HG03575 (cell line): ENCODE measurements around the gene RPN2.

Experiments
- ATAC-seq: cut with Tn5 transposase; IDR thresholded peaks from one replicate; pipeline ENCODE4 v1.9.1; 2021; ENCODE audit not compliant: unreplicated experiment, insufficient number of reproducible peaks, low FRiP score; ENCODE audit errors: extremely low read depth

Gene RPN2

DNA sequence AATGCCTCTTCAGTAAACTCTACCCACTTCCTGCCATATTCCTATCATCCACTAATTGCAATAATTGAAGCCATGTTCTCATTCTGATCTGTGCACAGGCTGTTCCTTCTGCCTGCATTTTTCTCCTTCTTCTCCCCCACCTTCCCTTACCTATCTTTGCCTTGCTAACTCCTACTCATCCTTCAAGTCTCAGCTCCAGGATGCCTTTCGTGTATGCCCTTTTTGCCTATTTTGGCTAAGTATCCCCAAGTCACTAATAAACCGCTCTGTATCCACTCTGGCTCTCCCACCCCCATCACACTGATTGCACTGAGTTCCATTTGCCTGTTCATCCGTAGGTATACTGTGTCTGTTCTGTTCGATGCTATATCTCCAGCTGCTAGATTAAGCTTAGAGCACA, 6.3 kb upstream of the RPN2 start:
- ATAC-seq: no peak

- ATAC-seq: no peak
Observed at GRCh38 chr20:37179683-37180524, 774 bp downstream of the RPN2 start.

DNA sequence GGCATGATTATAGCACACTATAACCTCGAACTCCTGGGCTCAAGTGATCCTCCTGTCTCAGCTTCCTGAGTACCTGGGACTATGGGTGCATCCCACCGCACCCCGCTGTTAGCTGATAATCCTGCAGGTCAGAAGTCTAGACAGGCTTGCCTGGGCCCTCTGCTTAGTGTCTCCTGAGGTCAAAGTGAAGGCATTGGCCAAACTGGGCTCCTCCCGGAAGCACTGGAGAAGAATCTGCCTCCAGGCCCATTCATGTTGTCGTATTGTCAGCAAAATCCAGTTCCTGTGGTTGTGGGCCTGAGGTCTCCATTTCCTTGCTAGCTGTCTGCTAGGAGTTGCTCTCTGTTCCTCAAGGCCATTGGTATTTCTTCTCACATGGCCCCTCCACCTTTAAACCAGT, 6.6 kb downstream of the RPN2 start:
- no peak for ATAC-seq

DNA sequence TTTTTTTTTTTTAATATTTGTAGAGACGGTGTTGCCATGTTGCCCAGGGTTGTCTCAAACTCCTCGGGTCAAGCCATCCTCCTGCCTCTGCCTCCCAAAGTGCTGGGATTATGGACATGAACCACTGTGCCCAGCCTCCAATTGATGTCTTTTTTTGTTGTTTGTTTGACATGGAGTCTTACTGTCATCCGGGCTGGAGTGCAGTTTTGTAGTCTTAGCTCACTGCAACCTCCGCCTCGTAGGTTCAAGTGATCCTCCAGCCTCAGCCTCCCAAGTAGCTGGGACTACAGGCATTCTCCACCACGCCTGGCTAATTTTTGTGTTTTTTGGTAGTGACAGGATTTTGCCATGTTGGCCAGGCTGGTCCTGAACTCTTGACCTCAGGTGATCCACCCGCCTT, 9.7 kb downstream of the RPN2 start:
- no peak for ATAC-seq

- no peak for ATAC-seq
Observed at GRCh38 chr20:37189416-37190016, 10.4 kb downstream of the RPN2 start.

GRCh38 chr20:37190354-37191112, 11.4 kb downstream of the RPN2 start:
- ATAC-seq: no peak

DNA sequence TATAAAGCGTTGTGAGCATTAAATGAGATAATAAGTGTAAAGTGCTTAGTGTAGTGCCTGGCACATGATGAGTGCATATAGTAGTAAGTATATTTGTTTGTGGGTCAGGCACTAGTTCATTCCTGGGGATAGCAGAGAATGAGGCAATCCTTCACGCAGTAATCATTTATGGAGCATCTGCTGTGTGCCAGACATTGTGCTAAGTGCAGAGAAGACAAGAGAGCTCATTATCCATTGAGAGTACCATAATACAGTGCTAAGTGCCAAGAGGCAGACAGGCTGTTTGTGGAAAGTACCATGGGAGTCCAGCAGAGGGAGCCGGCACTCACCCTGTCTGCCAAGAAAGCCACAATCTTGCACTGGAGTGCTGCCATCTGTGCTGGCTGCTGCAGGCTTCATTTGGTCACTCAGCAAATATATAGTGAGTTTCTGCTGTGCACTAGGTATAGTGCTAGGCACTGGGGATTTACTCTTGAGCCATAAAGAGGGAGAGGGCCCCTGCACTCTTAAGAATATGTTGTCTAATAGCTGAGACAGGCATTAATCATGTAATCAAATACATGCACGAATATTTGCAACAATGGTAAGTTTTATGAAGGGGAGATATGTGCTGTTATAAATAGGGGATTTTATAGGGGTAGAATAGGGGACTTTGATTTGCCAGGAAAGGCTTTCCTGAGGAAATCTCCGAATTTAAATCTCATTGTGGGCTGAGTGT, 13.2 kb downstream of the RPN2 start:
- no peak for ATAC-seq

DNA sequence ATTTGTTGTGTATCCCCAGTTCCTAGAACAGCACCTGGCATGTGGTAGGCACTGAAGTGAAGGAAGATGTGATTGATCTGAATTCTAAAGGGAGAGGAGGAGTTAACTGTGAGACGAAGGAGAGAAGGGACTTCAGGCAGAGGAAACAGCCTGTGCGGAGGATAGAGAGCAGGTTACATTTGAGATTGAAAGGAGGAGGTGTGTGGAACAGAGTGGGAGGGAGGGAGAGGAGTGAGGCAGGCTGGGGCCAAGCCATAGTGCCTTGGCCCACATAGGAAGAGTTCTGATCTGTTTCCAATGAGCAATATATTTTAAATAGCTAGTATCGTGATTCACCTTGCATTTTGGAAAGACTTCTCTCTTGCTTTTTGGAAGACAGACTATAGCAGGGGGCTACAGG, 14.1 kb downstream of the RPN2 start:
- no peak for ATAC-seq

GRCh38 chr20:37193821-37194220, 14.7 kb downstream of the RPN2 start:
- no peak for ATAC-seq

DNA sequence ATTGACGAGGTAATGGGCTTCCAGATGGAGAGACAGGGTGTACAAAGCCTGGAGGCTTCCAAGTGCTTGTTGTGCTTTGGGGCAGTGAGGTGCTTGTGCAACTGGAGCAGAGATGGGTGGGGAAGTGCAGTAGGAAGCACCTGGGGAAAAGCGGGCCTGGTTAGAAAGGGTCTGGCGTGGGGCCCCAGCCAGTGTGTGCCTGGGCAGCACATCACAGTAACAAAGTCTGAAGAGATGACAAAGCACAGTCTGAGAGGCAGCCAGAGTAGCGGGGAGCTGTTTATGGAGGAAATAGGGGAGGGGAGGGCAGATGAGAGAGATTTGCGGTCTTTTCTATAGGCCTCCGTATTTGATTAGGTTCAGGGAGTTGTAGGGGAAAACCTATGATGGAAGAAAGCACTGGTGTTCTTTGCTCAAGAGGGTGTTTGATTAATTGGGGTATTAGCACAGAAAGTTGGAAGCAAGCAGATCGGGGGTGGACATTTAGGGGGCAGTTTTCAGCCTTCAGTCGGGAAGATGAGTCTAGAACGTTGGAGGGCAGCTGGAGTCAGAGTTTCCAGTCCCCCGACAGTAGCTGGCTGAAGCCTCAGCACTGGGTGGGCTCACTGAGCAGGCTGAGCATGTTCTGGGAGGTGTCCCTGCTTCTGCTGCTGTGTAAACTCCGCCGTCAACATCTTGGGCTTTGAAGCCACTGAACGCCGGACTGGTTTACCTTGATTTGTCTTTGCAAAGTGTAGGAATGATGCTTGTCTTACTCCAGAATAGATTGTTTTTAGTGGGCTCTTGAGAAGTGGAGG, 15.7 kb downstream of the RPN2 start:
- ATAC-seq: no peak

GRCh38 chr20:37198932-37199660, 20.0 kb downstream of the RPN2 start:
- ATAC-seq: no peak

DNA sequence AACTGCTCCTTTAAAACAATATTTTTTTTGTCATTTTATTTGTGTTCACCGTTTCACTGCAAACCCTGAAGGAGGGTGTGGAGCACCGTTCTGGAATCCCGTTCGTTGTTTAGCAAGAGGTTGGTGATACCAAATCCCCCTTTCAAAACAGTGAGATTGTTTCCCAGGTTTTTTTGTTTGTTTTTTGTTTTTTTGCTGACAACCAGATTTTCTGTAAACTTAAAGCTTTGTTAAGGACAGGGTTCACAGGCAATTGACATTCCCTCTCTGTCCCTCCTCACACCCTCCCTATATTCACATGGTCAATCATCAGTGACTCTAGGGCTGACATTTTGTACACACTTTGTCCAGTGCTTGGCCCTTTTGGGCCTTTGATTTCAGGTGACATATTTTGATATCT, 21.2 kb downstream of the RPN2 start:
- ATAC-seq: no peak

GRCh38 chr20:37200926-37201826, 22.0 kb downstream of the RPN2 start:
- no peak for ATAC-seq

DNA sequence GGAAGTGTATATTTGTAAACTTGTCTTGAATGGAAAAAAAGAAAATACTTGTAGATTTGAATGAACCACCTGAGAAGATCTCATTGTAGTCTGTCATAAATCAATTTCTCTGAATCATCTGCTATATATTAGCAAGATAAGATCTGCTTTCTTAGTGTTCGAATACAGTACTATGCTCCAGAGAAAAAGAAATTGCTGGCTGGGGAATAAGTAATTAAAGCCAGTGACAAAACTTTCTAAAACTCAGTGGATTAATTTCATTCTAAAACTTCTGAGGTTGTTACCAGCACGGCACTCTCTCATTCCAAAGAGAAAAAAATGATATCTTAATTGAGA, 22.7 kb downstream of the RPN2 start:
- no peak for ATAC-seq

- ATAC-seq: no peak
Observed at GRCh38 chr20:37202267-37202943, 23.3 kb downstream of the RPN2 start.

DNA sequence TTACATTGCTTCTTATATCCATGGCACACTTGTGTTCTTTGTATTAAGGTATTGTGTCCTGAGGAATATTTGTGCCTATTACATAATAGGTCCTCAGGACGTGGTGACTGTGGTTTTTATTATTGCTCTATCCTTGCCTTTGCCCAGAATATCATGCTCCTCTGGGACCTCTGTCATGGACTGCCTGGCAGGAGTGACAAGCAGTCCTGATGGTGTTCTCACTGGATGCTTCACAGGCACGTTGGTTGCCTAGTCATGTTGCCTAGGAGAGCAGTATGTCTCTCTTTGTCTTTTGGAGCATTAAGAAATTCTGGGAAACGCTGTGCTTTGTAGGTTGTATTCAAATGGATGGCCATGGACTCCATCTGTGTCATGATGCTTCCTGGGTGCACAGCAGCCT, 24.9 kb downstream of the RPN2 start:
- no peak for ATAC-seq

- ATAC-seq: no peak
Observed at GRCh38 chr20:37205130-37205529, 26.0 kb downstream of the RPN2 start.
